HepG2 (cell line): ENCODE results near the gene XPR1. TPM values are rescaled to one million over a fixed set of nuclear protein-coding genes. Genes with fewer than 3 reads are reported as not detected.

Experiments used
- CCAR2 ChIP-seq: fragments of 200-400 bp; formaldehyde crosslinking; optimal IDR thresholded peaks from 2 replicates; pipeline ENCODE3; 2018; ENCODE audit warnings: low read depth, mild to moderate bottlenecking, low read length, moderate library complexity
- HDAC1 ChIP-seq: sonication (generic); formaldehyde crosslinking; IDR thresholded peaks from 2 replicates; pipeline ENCODE4 v1.5.1; 2020; ENCODE audit warnings: mild to moderate bottlenecking, missing genetic modification reagents
- HNRNPK ChIP-seq: fragments of 200-400 bp; formaldehyde crosslinking; IDR thresholded peaks from 2 replicates; pipeline ENCODE4 v1.6.1; 2018; ENCODE audit warnings: low read length, low read depth, moderate library complexity, mild to moderate bottlenecking; ENCODE audit not compliant: poor library complexity, severe bottlenecking
- HOXA3 ChIP-seq: sonication (generic); formaldehyde crosslinking; IDR thresholded peaks from 2 replicates; pipeline ENCODE4 v1.5.0; 2020; ENCODE audit warnings: missing genetic modification reagents
- IKZF4 ChIP-seq: sonication (generic); formaldehyde crosslinking; IDR thresholded peaks from 2 replicates; pipeline ENCODE4 v1.5.1; 2020; ENCODE audit warnings: borderline replicate concordance, mild to moderate bottlenecking, low read depth, missing genetic modification reagents; ENCODE audit errors: not compliant biosample characterization
- KAT7 ChIP-seq: IDR thresholded peaks from 2 replicates; pipeline ENCODE4 v1.6.1; 2018; ENCODE audit warnings: borderline replicate concordance, missing compliant biosample characterization
- MED8 ChIP-seq: sonication (generic); formaldehyde crosslinking; IDR thresholded peaks from 2 replicates; pipeline ENCODE4 v1.8.1; 2023; ENCODE audit warnings: mild to moderate bottlenecking, missing genetic modification reagents; ENCODE audit not compliant: insufficient replicate concordance
- PITX1 ChIP-seq: sonication (generic); formaldehyde crosslinking; IDR thresholded peaks from 2 replicates; pipeline ENCODE4 v1.5.1; 2020; ENCODE audit warnings: mild to moderate bottlenecking, missing genetic modification reagents
- RARA ChIP-seq: IDR thresholded peaks from 2 replicates; pipeline ENCODE4 v1.6.1; 2016; ENCODE audit warnings: missing genetic modification reagents, missing compliant biosample characterization
- SIN3A ChIP-seq: IDR thresholded peaks from 2 replicates; pipeline ENCODE4 v1.6.1; 2011; ENCODE audit warnings: low read depth, mild to moderate bottlenecking, control low read depth, low read length, borderline replicate concordance
- XRCC5 ChIP-seq: fragments of 200-400 bp; formaldehyde crosslinking; optimal IDR thresholded peaks from 2 replicates; pipeline ENCODE3; 2017; ENCODE audit warnings: mild to moderate bottlenecking, low read length
- ZFP37 ChIP-seq: sonication (generic); formaldehyde crosslinking; IDR thresholded peaks from 2 replicates; pipeline ENCODE4 v1.4.0; 2020; ENCODE audit warnings: missing genetic modification reagents, borderline replicate concordance
- ZNF160 ChIP-seq: sonication (generic); formaldehyde crosslinking; IDR thresholded peaks from 2 replicates; pipeline ENCODE4 v1.8.0; 2022; ENCODE audit warnings: mild to moderate bottlenecking, inconsistent platforms, missing genetic modification reagents
- ZNF224 ChIP-seq: sonication (generic); formaldehyde crosslinking; IDR thresholded peaks from 2 replicates; pipeline ENCODE4 v1.5.0; 2020; ENCODE audit warnings: mild to moderate bottlenecking, missing genetic modification reagents
- ZNF232 ChIP-seq: sonication (generic); formaldehyde crosslinking; IDR thresholded peaks from 2 replicates; pipeline ENCODE4 v1.4.0; 2020; ENCODE audit warnings: missing genetic modification reagents, borderline replicate concordance
- ZNF44 ChIP-seq: sonication (generic); formaldehyde crosslinking; IDR thresholded peaks from 2 replicates; pipeline ENCODE4 v1.5.1; 2020; ENCODE audit warnings: mild to moderate bottlenecking, missing genetic modification reagents
- ZNF788 ChIP-seq: sonication (generic); formaldehyde crosslinking; IDR thresholded peaks from 2 replicates; pipeline ENCODE4 v1.5.0; 2020; ENCODE audit warnings: mild to moderate bottlenecking, missing genetic modification reagents, borderline replicate concordance
- polyA plus RNA-seq, 8 experiments: library from polyadenylated mRNA; depleted of rRNA in 3 of 8; stranded (reverse) in 7 of 8; unstranded in 1 of 8; fragments of >200 nt; fragmentation: Illumina TruSeq in 4 of 8; extraction: Trizol in 4 of 8; gene quantifications; 2 replicates each; pipeline versions ENCODE4 v1.2.1 to v1.2.3, GENCODE V29; 2011 to 2016; ENCODE audit warnings: low read depth in 4 of 8, missing spikeins in 1 of 8, mixed read lengths in 1 of 8; ENCODE audit not compliant: insufficient read depth in 1 of 8
- total RNA-seq, 5 experiments: library from RNA; depleted of rRNA; stranded (reverse); fragments of >200 nt; fragmentation: Illumina TruSeq; extraction: Trizol; gene quantifications; 2 replicates each; pipeline ENCODE4 v1.2.3, GENCODE V29; 2016; ENCODE audit warnings: low read depth in 1 of 5
- TF ChIP-seq, protein P1 (sequence below): conservative IDR thresholded peaks from 2 replicates; pipeline ENCODE4 v1.6.1; 2018; ENCODE audit warnings: missing genetic modification reagents
- TF ChIP-seq, protein P2 (sequence below): sonication (generic); formaldehyde crosslinking; IDR thresholded peaks from 2 replicates; pipeline ENCODE4 v1.5.1; 2020; ENCODE audit warnings: missing genetic modification reagents, mild to moderate bottlenecking, borderline replicate concordance
- TF ChIP-seq, protein P3 (sequence below): sonication (generic); formaldehyde crosslinking; IDR thresholded peaks from 2 replicates; pipeline ENCODE4 v1.4.0; 2020; ENCODE audit warnings: low read depth, mild to moderate bottlenecking, missing genetic modification reagents
- TF ChIP-seq, protein P4 (sequence below): sonication (generic); formaldehyde crosslinking; IDR thresholded peaks from 2 replicates; pipeline ENCODE4 v1.4.0; 2020; ENCODE audit warnings: missing genetic modification reagents, borderline replicate concordance

Gene XPR1
- total and polyA plus RNA-seq, 2 of the 13 experiments (the other 11 are each of a cell fraction or from before 2014, with no cell fraction given) = 22.3 to 23.6 TPM

DNA sequence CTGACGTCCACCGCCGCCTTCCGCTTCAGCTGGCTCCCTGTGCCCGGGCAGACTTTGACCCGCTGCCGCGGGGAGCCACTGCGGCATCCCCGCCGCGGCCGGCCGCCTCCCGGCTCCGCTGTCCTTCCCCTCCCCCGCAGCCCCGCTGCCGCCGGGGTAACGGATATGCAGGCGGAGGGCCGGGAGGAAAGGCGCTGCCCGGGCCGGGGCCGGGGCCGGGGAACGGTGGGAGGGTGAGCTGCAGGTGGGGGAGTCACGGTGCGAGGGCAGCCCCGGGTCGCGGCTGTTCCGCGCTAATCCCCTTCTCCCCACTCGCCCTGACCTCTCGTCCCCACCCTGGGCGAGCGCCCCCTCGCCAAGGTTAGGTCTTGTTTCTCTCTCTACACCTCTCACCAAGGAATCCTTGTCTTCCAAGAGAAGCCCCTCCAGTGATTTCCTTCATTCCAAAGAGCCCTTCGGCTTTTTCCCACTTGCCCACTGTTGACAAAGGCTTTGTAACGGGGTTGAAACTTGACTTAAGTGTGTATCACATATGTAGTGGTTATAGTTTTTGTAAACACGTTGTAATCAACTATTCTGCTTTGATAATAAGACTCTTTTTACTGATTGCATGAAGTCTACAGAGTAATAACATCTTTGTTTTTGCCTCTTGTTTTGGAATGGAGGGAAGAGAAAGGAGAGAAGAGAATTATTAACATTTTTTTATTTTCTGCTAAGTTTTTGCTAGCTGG is 669 bp downstream of the XPR1 start (continued):
- TF ChIP-seq, protein P1, sequence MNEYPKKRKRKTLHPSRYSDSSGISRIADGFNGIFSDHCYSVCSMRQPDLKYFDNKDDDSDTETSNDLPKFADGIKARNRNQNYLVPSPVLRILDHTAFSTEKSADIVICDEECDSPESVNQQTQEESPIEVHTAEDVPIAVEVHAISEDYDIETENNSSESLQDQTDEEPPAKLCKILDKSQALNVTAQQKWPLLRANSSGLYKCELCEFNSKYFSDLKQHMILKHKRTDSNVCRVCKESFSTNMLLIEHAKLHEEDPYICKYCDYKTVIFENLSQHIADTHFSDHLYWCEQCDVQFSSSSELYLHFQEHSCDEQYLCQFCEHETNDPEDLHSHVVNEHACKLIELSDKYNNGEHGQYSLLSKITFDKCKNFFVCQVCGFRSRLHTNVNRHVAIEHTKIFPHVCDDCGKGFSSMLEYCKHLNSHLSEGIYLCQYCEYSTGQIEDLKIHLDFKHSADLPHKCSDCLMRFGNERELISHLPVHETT (CRISPR knock-in tag) = no peak
- peak; percentile 86 for TF ChIP-seq HNRNPK
- TF ChIP-seq XRCC5 = peak; percentile 8
- TF ChIP-seq ZFP37 (CRISPR knock-in tag) = 0 out of 2 replicates have a peak, but pooled peaks have one; percentile 18
- no peak for TF ChIP-seq IKZF4 (CRISPR knock-in tag)
- no peak for TF ChIP-seq ZNF788 (CRISPR knock-in tag)
- peak; percentile 26; the same call in 1 of the 2 replicates for TF ChIP-seq SIN3A
- TF ChIP-seq HOXA3 (CRISPR knock-in tag) = peak; percentile 16
- TF ChIP-seq, protein P2, sequence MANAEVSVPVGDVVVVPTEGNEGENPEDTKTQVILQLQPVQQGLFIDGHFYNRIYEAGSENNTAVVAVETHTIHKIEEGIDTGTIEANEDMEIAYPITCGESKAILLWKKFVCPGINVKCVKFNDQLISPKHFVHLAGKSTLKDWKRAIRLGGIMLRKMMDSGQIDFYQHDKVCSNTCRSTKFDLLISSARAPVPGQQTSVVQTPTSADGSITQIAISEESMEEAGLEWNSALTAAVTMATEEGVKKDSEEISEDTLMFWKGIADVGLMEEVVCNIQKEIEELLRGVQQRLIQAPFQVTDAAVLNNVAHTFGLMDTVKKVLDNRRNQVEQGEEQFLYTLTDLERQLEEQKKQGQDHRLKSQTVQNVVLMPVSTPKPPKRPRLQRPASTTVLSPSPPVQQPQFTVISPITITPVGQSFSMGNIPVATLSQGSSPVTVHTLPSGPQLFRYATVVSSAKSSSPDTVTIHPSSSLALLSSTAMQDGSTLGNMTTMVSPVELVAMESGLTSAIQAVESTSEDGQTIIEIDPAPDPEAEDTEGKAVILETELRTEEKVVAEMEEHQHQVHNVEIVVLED (CRISPR knock-in tag) = no peak
- peak; percentile 45; the same call in 1 of the 2 replicates for TF ChIP-seq ZNF160 (CRISPR knock-in tag)
- TF ChIP-seq, protein P3, sequence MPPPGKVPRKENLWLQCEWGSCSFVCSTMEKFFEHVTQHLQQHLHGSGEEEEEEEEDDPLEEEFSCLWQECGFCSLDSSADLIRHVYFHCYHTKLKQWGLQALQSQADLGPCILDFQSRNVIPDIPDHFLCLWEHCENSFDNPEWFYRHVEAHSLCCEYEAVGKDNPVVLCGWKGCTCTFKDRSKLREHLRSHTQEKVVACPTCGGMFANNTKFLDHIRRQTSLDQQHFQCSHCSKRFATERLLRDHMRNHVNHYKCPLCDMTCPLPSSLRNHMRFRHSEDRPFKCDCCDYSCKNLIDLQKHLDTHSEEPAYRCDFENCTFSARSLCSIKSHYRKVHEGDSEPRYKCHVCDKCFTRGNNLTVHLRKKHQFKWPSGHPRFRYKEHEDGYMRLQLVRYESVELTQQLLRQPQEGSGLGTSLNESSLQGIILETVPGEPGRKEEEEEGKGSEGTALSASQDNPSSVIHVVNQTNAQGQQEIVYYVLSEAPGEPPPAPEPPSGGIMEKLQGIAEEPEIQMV (CRISPR knock-in tag) = no peak
- peak; percentile 44; the same call in 1 of the 2 replicates for TF ChIP-seq HDAC1 (CRISPR knock-in tag)
- TF ChIP-seq ZNF232 = 0 out of 2 replicates have a peak, but pooled peaks have one; percentile 37
- TF ChIP-seq ZNF224 (CRISPR knock-in tag) = 0 out of 2 replicates have a peak, but pooled peaks have one; percentile 52
- no peak for TF ChIP-seq CCAR2
- TF ChIP-seq MED8 = peak; percentile 44
- TF ChIP-seq KAT7 = peak; percentile 77
- TF ChIP-seq, protein P4, sequence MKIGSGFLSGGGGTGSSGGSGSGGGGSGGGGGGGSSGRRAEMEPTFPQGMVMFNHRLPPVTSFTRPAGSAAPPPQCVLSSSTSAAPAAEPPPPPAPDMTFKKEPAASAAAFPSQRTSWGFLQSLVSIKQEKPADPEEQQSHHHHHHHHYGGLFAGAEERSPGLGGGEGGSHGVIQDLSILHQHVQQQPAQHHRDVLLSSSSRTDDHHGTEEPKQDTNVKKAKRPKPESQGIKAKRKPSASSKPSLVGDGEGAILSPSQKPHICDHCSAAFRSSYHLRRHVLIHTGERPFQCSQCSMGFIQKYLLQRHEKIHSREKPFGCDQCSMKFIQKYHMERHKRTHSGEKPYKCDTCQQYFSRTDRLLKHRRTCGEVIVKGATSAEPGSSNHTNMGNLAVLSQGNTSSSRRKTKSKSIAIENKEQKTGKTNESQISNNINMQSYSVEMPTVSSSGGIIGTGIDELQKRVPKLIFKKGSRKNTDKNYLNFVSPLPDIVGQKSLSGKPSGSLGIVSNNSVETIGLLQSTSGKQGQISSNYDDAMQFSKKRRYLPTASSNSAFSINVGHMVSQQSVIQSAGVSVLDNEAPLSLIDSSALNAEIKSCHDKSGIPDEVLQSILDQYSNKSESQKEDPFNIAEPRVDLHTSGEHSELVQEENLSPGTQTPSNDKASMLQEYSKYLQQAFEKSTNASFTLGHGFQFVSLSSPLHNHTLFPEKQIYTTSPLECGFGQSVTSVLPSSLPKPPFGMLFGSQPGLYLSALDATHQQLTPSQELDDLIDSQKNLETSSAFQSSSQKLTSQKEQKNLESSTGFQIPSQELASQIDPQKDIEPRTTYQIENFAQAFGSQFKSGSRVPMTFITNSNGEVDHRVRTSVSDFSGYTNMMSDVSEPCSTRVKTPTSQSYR = peak; percentile 50; the same call in 1 of the 2 replicates
- peak; percentile 59 for TF ChIP-seq PITX1 (CRISPR knock-in tag)
- no peak; the same call in 1 of the 2 replicates for TF ChIP-seq ZNF44 (CRISPR knock-in tag)
- peak; percentile 47; the same call in 1 of the 2 replicates for TF ChIP-seq RARA (CRISPR knock-in tag)
